Osteoblast (primary cell): ENCODE data around the gene NUP214. TPM values are rescaled to one million over a fixed set of nuclear protein-coding genes. Genes with fewer than 3 reads are reported as not detected.

ENCODE experiments used
- DNase-seq: peaks from one replicate; pipeline ENCODE4 v3.0.0; 2011; ENCODE audit warnings: low spot score, mixed read lengths; ENCODE audit not compliant: insufficient read length; ENCODE audit errors: missing footprints
- H2AFZ ChIP-seq: 2 replicates; pipeline ENCODE4 v1.6.0; 2011; ENCODE audit warnings: mild to moderate bottlenecking, low read length
- H3K27ac ChIP-seq: 2 replicates; pipeline ENCODE4 v1.5.1; 2011; ENCODE audit warnings: mild to moderate bottlenecking, low read depth, low read length, moderate library complexity
- H3K27me3 ChIP-seq: 2 replicates; pipeline ENCODE4 v1.6.0; 2012; ENCODE audit warnings: mild to moderate bottlenecking, control low read depth, inconsistent platforms, low read length, moderate library complexity; ENCODE audit not compliant: insufficient read depth
- H3K36me3 ChIP-seq: 2 replicates; pipeline ENCODE4 v1.5.1; 2011; ENCODE audit warnings: mild to moderate bottlenecking, low read length, control low read depth, moderate library complexity; ENCODE audit not compliant: insufficient read depth
- H3K4me1 ChIP-seq: 2 replicates; pipeline ENCODE4 v1.5.1; 2011; ENCODE audit warnings: mild to moderate bottlenecking, low read length, control low read depth, moderate library complexity; ENCODE audit not compliant: insufficient read depth
- H3K4me2 ChIP-seq: 2 replicates; pipeline ENCODE4 v1.6.0; 2011; ENCODE audit warnings: mild to moderate bottlenecking, low read length; ENCODE audit not compliant: insufficient read depth
- H3K4me3 ChIP-seq: fragments of 200-600 bp; sonication (generic); 3 replicates; pipeline ENCODE4 v1.5.1; 2012; ENCODE audit warnings: mild to moderate bottlenecking, low read length, inconsistent platforms; ENCODE audit not compliant: insufficient read depth
- H3K79me2 ChIP-seq: 2 replicates; pipeline ENCODE4 v1.6.0; 2012; ENCODE audit warnings: mild to moderate bottlenecking, low read length, control low read depth, inconsistent platforms; ENCODE audit not compliant: insufficient read depth
- H3K9me3 ChIP-seq: 2 replicates; pipeline ENCODE4 v1.5.1; 2011; ENCODE audit warnings: low read depth, low read length, control low read depth
- H4K20me1 ChIP-seq: 2 replicates; pipeline ENCODE4 v1.6.0; 2012; ENCODE audit warnings: mild to moderate bottlenecking, low read length, control low read depth; ENCODE audit not compliant: insufficient read depth
- CTCF ChIP-seq: IDR thresholded peaks from 2 replicates; pipeline ENCODE4 v1.5.1; 2011; ENCODE audit warnings: mild to moderate bottlenecking, low read depth, low read length, moderate library complexity; ENCODE audit errors: extremely low read depth
- total RNA-seq: library from RNA; depleted of rRNA; stranded (reverse); fragments of >200 nt; gene quantifications from 2 replicates; pipeline ENCODE4 v1.2.3, GENCODE V29; 2012

Gene NUP214
- total RNA-seq, 1 donor, result 17.7 TPM

- no peak for TF ChIP-seq CTCF
- Histone ChIP-seq H3K9me3 (no peaks in the 10 kb centered on the region), H2AFZ (no peak overlapping the region), H3K27ac (no peak overlapping the region), H3K4me2 (no peak overlapping the region), H3K79me2 (no peaks in the 10 kb centered on the region), H4K20me1 (no peaks in the 10 kb centered on the region), H3K36me3 (peaks cover 47% of the 10 kb centered on the region), H3K4me3 (no peak overlapping the region), H3K4me1 (no peaks in the 10 kb centered on the region), H3K27me3 (no peaks in the 10 kb centered on the region)
- DNase-seq, result no peak
Observed at GRCh38 chr9:131191857-131192256, 66.5 kb downstream of the NUP214 start.

GRCh38 chr9:131193051-131193450 is 67.7 kb downstream of the NUP214 start:
- no peak for TF ChIP-seq CTCF
- Histone ChIP-seq H4K20me1 (no peaks in the 10 kb centered on the region), H3K79me2 (no peaks in the 10 kb centered on the region), H3K4me2 (no peak overlapping the region), H3K27ac (no peak overlapping the region), H2AFZ (no peak overlapping the region), H3K9me3 (no peaks in the 10 kb centered on the region), H3K27me3 (no peaks in the 10 kb centered on the region), H3K4me1 (no peaks in the 10 kb centered on the region), H3K36me3 (peaks cover 55% of the 10 kb centered on the region), H3K4me3 (no peak overlapping the region)
- DNase-seq, result no peak

- no peak for TF ChIP-seq CTCF
- Histone ChIP-seq H4K20me1 (no peaks in the 10 kb centered on the region), H3K36me3 (peaks cover 61% of the 10 kb centered on the region), H3K4me1 (no peaks in the 10 kb centered on the region), H3K27me3 (no peaks in the 10 kb centered on the region), H3K27ac (no peak overlapping the region), H3K9me3 (no peaks in the 10 kb centered on the region), H3K4me2 (no peak overlapping the region), H2AFZ (no peak overlapping the region), H3K79me2 (no peaks in the 10 kb centered on the region), H3K4me3 (no peak overlapping the region)
- DNase-seq, result no peak
Observed at GRCh38 chr9:131194762-131195161, 69.4 kb downstream of the NUP214 start.

- Histone ChIP-seq H4K20me1 (no peaks in the 10 kb centered on the region), H2AFZ (no peak overlapping the region), H3K79me2 (no peaks in the 10 kb centered on the region), H3K4me1 (no peaks in the 10 kb centered on the region), H3K27ac (no peak overlapping the region), H3K4me2 (no peak overlapping the region), H3K36me3 (peaks cover 67% of the 10 kb centered on the region), H3K9me3 (no peaks in the 10 kb centered on the region), H3K4me3 (no peak overlapping the region), H3K27me3 (no peaks in the 10 kb centered on the region)
- TF ChIP-seq CTCF, result no peak
- DNase-seq, result no peak
Observed at GRCh38 chr9:131197160-131197911, 72.0 kb downstream of the NUP214 start.
